ENCODE measurements around the gene GDPD4.

The GDPD4 gene

DNA sequence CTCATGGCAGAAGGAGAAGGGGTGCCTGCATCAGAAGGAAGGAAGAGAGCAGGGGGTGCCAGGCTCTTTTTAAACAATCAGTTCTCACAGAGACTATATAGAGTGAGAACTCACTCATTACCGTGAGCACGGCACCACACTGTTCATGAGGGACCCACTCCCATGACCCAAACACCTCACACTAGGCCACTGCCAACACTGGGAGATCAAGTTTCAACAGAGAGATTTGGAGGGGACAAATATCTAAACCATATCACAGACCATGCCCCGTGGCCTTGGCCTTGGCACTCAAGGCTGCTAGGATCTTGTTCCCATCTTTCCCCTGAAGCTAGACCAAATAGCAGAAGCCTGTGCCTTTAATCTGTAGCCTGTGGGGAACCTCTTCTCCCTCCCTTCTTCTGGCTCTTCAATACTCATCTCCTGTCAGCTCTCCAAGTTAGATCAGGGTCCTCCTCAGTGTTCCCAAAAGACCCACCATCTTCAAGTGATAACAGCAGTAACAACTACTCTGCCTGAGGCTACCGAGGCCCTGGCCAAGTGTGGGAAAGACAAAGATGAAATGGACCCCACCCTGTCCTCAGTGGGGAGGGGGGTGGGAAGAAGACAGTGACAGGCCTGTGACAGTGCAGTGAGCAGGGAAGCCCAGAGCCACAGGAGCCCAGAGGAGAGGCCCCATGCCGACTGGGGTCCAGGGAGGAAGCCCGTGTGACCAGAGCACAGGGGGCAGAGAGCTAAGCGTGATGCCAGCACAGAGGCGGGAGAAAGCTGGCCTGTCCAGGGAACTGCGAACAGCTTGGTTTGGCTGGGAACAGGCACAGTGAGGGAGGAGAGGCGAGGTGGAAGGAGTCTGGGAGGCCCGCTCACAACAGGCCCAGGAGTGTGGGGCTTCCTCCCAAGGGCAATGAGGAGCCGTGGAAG lies 100.9 kb downstream of the GDPD4 start:
- Histone ChIP-seq H3K9me3 (ENCODE audit: insufficient read depth, low read depth, low read length) (no peaks in the 10 kb centered on the region), H3K4me1 (ENCODE audit: insufficient read depth, low read length, poor library complexity, severe bottlenecking) (peaks cover 10% of the 10 kb centered on the region), H3F3A (ENCODE audit: low read depth) (no peaks in the 10 kb centered on the region), H3K9me2 (replicated peaks; ENCODE audit: low read depth, low read length) (no peaks in the 10 kb centered on the region), H3K4me2 (ENCODE audit: low read depth, low read length, poor library complexity, severe bottlenecking) (no peak overlapping the region), H3K9ac (ENCODE audit: low read depth, low read length, poor library complexity, severe bottlenecking) (no peak overlapping the region), H4K20me1 (ENCODE audit: insufficient read depth, low read length, poor library complexity, severe bottlenecking) (no peaks in the 10 kb centered on the region), H3K36me3 (ENCODE audit: insufficient read depth, low read length) (no peaks in the 10 kb centered on the region), H3K27me3 (ENCODE audit: insufficient read depth, low read length, poor library complexity, severe bottlenecking) (no peaks in the 10 kb centered on the region), H3K79me2 (ENCODE audit: insufficient read depth, low read length) (no peaks in the 10 kb centered on the region), H2AFZ (ENCODE audit: low read length) (no peak overlapping the region), H3K4me3 (ENCODE audit: low read length, poor library complexity, severe bottlenecking) (no peak overlapping the region)
- TF ChIP-seq, protein P1, sequence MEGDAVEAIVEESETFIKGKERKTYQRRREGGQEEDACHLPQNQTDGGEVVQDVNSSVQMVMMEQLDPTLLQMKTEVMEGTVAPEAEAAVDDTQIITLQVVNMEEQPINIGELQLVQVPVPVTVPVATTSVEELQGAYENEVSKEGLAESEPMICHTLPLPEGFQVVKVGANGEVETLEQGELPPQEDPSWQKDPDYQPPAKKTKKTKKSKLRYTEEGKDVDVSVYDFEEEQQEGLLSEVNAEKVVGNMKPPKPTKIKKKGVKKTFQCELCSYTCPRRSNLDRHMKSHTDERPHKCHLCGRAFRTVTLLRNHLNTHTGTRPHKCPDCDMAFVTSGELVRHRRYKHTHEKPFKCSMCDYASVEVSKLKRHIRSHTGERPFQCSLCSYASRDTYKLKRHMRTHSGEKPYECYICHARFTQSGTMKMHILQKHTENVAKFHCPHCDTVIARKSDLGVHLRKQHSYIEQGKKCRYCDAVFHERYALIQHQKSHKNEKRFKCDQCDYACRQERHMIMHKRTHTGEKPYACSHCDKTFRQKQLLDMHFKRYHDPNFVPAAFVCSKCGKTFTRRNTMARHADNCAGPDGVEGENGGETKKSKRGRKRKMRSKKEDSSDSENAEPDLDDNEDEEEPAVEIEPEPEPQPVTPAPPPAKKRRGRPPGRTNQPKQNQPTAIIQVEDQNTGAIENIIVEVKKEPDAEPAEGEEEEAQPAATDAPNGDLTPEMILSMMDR (conservative IDR thresholded peaks at IDR 0.05; ENCODE audit: low read length): no peak
- TF ChIP-seq EZH2phosphoT487 (IDR thresholded peaks at IDR 0.05; ENCODE audit: borderline replicate concordance): no peak

DNA sequence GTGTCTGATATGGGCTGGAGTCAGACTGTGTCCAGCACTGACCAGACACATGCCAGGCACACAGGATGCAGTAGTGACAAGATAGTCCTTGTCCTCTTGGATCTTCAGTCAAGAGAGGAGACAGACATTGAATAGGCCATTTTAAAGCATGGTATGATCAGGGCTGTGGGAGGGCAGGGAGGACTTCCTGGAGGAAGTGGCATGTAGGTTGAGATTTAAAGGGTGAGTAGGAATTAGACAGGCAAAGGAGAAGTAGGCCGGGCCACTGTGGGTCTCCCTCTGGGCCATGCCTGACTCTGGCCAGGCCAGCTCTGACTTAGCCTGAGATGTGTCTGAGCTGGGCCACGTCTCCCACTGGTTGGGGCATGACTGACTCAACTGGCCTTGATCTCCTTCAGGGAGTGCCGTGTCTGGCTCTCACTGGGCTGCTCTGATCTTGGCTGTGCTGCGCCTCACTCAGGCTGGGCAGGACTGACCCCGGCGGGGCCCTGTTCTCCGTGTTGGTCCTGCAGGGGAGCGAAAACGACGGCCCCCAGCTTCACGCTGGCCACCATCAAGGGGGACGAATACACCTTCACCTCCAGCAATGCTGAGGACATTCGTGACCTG lies 102.2 kb downstream of the GDPD4 start:
- Histone ChIP-seq H3K4me1 (ENCODE audit: insufficient read depth, low read length, poor library complexity, severe bottlenecking) (peaks cover 10% of the 10 kb centered on the region), H3K4me3 (ENCODE audit: low read length, poor library complexity, severe bottlenecking) (no peak overlapping the region), H4K20me1 (ENCODE audit: insufficient read depth, low read length, poor library complexity, severe bottlenecking) (no peaks in the 10 kb centered on the region), H3K27me3 (ENCODE audit: insufficient read depth, low read length, poor library complexity, severe bottlenecking) (no peaks in the 10 kb centered on the region), H3K79me2 (ENCODE audit: insufficient read depth, low read length) (no peaks in the 10 kb centered on the region), H3K9me3 (ENCODE audit: insufficient read depth, low read depth, low read length) (no peaks in the 10 kb centered on the region), H3K4me2 (ENCODE audit: low read depth, low read length, poor library complexity, severe bottlenecking) (no peak overlapping the region), H2AFZ (ENCODE audit: low read length) (peak overlapping the region; percentile 70; the same call in 1 of the 2 replicates), H3F3A (ENCODE audit: low read depth) (no peaks in the 10 kb centered on the region), H3K36me3 (ENCODE audit: insufficient read depth, low read length) (no peaks in the 10 kb centered on the region), H3K9me2 (replicated peaks; ENCODE audit: low read depth, low read length) (no peaks in the 10 kb centered on the region), H3K9ac (ENCODE audit: low read depth, low read length, poor library complexity, severe bottlenecking) (no peak overlapping the region)
- TF ChIP-seq, protein P1 (conservative IDR thresholded peaks at IDR 0.05; ENCODE audit: low read length): no peak
- no peak for TF ChIP-seq EZH2phosphoT487 (IDR thresholded peaks at IDR 0.05; ENCODE audit: borderline replicate concordance)

DNA sequence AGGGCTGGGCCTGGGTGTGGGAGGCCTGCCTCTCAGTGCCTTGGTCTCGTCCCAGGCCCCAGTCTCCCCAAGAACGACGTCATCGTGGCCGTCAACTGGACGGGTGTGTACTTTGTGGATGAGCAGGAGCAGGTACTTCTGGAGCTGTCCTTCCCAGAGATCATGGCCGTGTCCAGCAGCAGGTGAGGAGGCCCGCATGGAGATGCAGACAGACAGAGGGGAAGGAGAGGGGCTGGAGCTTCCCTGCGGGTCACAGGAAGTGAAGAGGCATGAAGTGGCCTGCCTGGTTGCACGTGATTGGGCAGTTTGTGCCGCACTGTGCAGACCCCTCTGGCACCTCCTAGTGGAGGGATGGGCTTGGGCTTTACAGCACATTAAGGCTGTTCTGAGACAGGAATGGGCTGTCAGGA lies 103.0 kb downstream of the GDPD4 start:
- no peaks in the 10 kb centered on the region for H3K27me3 ChIP-seq (ENCODE audit: insufficient read depth, low read length, poor library complexity, severe bottlenecking)
- no peaks in the 10 kb centered on the region for H4K20me1 ChIP-seq (ENCODE audit: insufficient read depth, low read length, poor library complexity, severe bottlenecking)
- peaks cover 10% of the 10 kb centered on the region for H3K4me1 ChIP-seq (ENCODE audit: insufficient read depth, low read length, poor library complexity, severe bottlenecking)
- H3K9ac ChIP-seq (ENCODE audit: low read depth, low read length, poor library complexity, severe bottlenecking): no peak overlapping the region
- peak overlapping the region; percentile 70 for H2AFZ ChIP-seq (ENCODE audit: low read length)
- no peaks in the 10 kb centered on the region for H3K79me2 ChIP-seq (ENCODE audit: insufficient read depth, low read length)
- H3K36me3 ChIP-seq (ENCODE audit: insufficient read depth, low read length): no peaks in the 10 kb centered on the region
- no peak overlapping the region for H3K4me3 ChIP-seq (ENCODE audit: low read length, poor library complexity, severe bottlenecking)
- TF ChIP-seq, protein P1 (conservative IDR thresholded peaks at IDR 0.05; ENCODE audit: low read length): peak; percentile 78
- no peak for TF ChIP-seq EZH2phosphoT487 (IDR thresholded peaks at IDR 0.05; ENCODE audit: borderline replicate concordance)
- no peaks in the 10 kb centered on the region for H3F3A ChIP-seq (ENCODE audit: low read depth)
- H3K9me2 ChIP-seq (replicated peaks; ENCODE audit: low read depth, low read length): no peaks in the 10 kb centered on the region
- H3K4me2 ChIP-seq (ENCODE audit: low read depth, low read length, poor library complexity, severe bottlenecking): peak overlapping the region; percentile 7
- no peaks in the 10 kb centered on the region for H3K9me3 ChIP-seq (ENCODE audit: insufficient read depth, low read depth, low read length)
